Measurements from ENCODE around the gene EPS8L3.
"Not testable (repeated sequence)": the region's sequence is repeated elsewhere in the genome, so short reads cannot be mapped to it uniquely, and the experiment has no call there.

Gene EPS8L3

GRCh38 chr1:109777980-109778625, 14.4 kb upstream of the EPS8L3 start:
- DNase-seq, result no peak

- no peak for DNase-seq
Measured at GRCh38 chr1:109777436-109777835, 13.7 kb upstream of the EPS8L3 start.

GRCh38 chr1:109776911-109777310, 13.2 kb upstream of the EPS8L3 start:
- peak; percentile 70 for DNase-seq

DNA sequence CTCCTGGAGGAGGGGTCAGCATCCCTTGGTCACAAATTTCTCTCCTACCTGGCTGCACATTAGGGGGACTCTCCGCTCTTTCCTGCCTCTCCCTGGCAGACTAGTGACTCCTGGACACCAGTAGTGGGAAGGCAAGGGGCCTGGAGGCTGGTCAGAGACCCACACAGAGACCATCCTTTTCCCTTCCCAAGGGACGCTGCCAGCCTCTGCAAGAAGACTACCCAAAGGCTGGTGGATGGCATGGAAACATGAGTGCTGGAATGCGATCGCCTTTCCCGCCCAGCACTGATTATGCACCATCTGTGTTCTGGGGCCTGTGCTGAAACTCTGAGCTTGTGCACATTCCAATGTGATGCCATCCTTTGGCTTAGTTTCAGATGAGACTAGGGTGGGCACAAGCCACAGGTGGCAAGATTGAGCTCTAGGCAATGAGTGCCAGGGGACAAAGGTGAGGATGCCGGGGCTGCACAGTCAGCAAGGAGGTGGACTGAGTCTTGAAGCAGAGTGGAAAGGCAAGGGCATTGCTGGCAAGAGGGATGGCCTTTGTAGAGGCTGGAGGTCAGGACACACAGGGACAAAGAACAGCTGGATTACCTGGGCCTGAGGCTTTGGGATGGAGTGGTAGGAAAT, 12.6 kb upstream of the EPS8L3 start:
- no peak for DNase-seq

GRCh38 chr1:109775398-109775797, 11.7 kb upstream of the EPS8L3 start:
- DNase-seq, result no peak

DNA sequence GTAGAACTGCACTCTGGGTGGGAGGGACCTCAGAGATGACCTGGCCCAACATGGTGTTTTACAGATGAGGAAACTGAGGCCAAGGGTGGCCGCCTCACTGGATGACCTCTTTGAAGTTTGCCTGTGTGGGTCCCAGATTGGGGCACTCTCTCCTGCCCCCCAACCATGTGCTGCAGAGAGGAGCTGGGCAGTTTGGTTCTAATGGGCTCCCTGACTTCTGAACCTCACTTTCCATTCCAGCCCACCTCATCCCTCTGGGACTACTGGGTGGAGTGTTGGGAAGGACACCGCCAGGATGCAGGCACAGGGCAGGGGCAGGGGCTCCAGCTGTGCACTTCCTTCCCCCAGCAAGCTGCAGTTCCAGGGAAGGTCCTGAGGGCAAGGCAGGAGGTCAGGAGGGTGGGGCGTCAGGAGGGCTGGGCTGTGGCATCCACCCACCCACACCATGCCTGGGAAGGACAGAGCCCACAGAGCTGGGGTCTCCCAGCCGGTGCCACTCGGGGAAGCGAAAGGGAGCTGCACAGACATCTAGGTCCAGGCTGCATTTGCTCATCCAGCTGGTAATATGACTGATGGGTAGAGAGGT, 10.3 kb upstream of the EPS8L3 start:
- no peak for DNase-seq

- DNase-seq, result peak; percentile 79
Measured at GRCh38 chr1:109773203-109773899, 9.6 kb upstream of the EPS8L3 start.

- no peak for DNase-seq
Measured at GRCh38 chr1:109772658-109773202, 9.0 kb upstream of the EPS8L3 start.

GRCh38 chr1:109771712-109772657, 8.3 kb upstream of the EPS8L3 start:
- no peak for DNase-seq

- DNase-seq, result no peak
Measured at GRCh38 chr1:109770331-109771095, 6.8 kb upstream of the EPS8L3 start.

GRCh38 chr1:109769330-109770078, 5.8 kb upstream of the EPS8L3 start:
- no peak for DNase-seq

DNA sequence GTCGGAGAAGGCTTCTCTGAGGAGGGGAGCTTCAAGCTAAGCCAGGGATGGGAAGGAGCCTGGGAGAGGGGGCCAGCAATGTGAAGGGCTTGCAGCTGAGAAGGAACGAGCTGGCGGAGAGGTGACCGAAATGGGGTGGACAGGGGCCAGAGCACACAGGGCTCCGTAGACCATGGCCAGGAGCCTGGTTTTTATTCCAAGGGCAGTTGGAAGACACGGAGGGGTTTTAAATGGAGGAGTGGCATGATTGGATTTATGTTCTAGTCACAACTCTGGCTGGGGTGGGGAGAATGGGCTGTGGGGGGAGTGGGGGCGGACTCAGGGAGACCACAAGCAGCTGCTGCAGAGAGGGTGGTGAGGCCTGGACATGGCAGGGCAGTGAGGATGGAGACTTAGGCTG, 5.1 kb upstream of the EPS8L3 start:
- DNase-seq, result no peak

- DNase-seq, result no peak
Measured at GRCh38 chr1:109768335-109768650, 4.6 kb upstream of the EPS8L3 start.

DNA sequence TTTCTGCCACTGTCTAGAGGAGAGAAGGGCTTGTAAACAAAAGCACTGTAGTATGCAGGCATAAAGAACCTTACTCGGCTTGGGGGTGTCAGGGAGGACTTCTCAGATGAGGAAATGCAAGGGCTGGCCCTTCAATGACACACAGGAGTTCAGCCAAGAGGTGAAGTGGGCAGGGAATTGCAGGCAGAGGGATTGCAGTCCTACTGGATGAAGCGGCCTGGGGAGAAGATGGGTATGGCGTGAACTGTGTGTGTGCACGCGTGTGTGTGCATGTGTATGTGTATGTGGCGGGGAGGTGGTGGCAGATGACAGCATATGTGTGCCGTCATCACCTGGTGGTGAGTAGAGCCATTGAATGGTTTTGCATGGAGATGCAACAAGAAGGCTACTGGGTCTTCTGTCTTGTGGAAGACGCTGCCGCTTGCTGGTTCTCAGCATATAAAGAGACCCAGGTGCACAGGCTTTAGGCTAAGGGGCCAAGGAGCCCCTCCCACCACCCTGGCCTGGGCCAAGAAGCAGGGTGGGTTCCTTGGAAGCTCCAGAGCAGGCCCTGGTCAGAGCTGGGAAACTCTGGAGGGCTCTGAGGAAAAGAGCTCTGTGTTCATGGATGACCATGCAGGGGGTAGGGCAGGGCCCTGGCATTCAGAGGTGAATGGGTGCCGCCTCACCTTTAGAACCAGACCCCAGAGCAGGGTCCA, 4.1 kb upstream of the EPS8L3 start:
- no peak for DNase-seq

DNA sequence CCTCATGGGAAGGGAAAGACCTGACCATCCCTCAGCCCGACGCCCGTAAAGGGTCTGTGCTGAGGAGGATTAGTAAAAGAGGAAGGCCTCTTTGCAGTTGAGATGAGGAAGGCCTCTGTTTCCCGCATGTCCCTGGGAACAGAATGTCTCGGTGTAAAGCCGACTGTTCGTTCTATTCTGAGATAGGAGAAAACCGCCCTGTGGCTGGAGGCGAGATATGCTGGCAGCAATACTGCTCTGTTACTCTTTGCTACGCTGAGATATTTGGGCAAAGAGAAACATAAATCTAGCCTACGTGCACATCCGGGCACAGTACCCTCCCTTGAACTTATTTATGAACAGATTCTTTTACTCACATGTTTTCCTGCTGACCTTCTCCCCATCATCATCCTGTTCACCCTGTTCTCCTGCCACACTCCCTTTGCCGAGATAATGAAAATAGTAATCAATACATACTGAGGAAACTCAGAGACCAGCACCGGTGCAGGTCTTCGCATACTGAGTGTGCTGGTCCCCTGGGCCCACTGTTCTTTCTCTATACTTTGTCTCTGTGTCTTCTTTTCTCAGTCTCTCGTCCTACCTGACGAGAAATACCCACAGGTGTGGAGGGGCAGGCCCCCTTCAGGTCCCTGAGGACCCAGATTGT, 3.4 kb upstream of the EPS8L3 start:
- not testable (repeated sequence) for DNase-seq

GRCh38 chr1:109765896-109766615, 2.3 kb upstream of the EPS8L3 start:
- DNase-seq, result no peak

DNA sequence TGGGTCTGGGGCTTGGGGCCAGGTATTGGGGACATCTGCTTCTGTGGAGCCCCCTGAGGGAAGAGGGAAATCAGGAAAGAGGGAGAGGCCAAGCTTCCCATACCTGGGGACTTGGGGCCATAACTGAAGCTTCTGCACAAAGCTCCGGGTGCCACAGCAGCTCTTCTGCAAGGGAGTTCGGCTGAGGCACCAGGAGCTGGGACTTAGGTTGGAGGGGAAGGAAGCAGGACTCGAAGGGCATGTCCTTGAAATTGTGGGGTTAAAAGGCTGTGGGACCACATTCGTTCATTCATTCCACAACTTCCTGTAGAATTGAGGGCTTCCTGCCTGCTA, 1.7 kb upstream of the EPS8L3 start:
- no peak for DNase-seq

DNA sequence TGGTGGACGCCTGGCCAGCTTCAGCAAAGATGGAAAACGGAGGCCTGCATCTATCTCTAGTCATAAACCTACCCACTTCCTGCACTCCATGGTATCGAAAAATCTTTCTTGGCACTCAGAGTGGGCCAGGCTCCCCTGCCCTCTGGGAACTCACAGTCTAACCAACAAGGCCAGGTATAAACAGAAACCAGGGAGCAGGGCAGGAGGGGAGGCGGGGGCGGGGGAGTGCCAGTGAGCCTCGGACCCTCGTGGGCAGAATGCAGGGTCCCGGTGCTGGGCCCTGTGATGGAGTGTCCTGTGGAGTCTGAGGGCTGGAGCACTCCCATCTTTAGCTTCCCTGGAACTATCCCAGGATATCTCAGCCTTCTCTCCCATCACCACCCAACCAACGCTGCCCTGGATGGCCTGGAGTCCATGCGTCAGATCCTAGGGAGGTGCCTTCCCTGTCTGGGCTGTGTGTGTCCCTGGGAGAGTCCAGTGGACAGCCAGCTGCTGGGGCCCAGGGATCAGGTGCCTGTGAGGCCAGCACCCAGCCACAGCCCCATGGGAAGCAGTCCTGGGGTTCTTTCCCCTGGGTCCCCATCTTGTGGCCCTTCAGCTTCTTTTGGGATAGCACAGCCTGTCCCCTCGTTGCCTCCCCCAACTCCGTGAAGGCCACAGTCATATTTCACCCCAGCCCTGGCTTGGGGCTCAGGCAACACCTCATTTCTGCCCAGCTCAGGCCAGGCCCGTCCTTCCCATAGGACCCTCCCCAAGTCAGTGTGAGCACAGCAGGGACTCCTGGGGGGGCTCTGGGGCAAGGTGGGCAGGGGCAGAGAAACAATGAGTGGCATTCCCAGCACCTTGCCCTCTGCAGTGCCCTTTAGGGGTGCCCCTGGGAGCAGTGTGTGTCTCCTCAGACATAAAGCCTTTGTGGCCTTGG, 1.1 kb upstream of the EPS8L3 start:
- DNase-seq, result no peak

Measured in DMS153 (cell line).